ENCODE measurements around the gene FOXP1. TPM values are rescaled to one million over a fixed set of nuclear protein-coding genes. Genes with fewer than 3 reads are reported as not detected.

Gene FOXP1
- total RNA-seq, 1 experiment from 2014 or later = 2.9 TPM

- ChIA-PET POLR2A (no interaction called here), CTCF (no interaction called here)
- no peaks in the 10 kb centered on the region for H3K27me3 ChIP-seq (ENCODE audit: control insufficient read depth, insufficient read depth, low read length)
- H3K4me1 ChIP-seq (ENCODE audit: control insufficient read depth, insufficient read depth, low read length) = no peaks in the 10 kb centered on the region
- H3K9me3 ChIP-seq (ENCODE audit: control insufficient read depth, insufficient read depth, low read depth, low read length) = no peaks in the 10 kb centered on the region
- TF ChIP-seq TCF7L2 (IDR thresholded peaks at IDR 0.05; ENCODE audit: low read depth, low read length) (no peak), REST (IDR thresholded peaks at IDR 0.05; ENCODE audit: insufficient read depth in 1 of 2, low read depth in 2 of 2, low read length in 1 of 2) (no peak), POLR2AphosphoS5 (IDR thresholded peaks at IDR 0.05; ENCODE audit: low read depth, low read length) (no peak), CTCF (IDR thresholded peaks at IDR 0.05) (no peak), SIN3A (IDR thresholded peaks at IDR 0.05; ENCODE audit: borderline replicate concordance, insufficient read depth, low read depth, low read length) (no peak)
- no peak overlapping the region for H3K27ac ChIP-seq (ENCODE audit: low read length)
- DNase-seq (ENCODE audit: low read depth, low spot score) = no peak
- no TSS peak for BruUV-seq (replicated peaks)
- H3K36me3 ChIP-seq (ENCODE audit: control insufficient read depth, insufficient read depth, low read length) = no peaks in the 10 kb centered on the region
- H3K4me3 ChIP-seq (ENCODE audit: low read depth in 2 of 2, low read length in 2 of 2) = no peak overlapping the region
- no peak for ATAC-seq
- in situ Hi-C loops (cut with HindIII; ENCODE audit: low pct_unique_long_range_greater_than_20kb, low sequenced_read_pairs) = no loop called here
- intact Hi-C loops (cut with micrococcal nuclease; ENCODE audit: unreplicated experiment) = no loop called here
Measured at GRCh38 chr3:71521940-71522876, 61.3 kb downstream of the FOXP1 start.

GRCh38 chr3:71521021-71521352 lies 62.5 kb downstream of the FOXP1 start:
- no TSS peak for BruUV-seq (replicated peaks)
- no peaks in the 10 kb centered on the region for H3K4me1 ChIP-seq (ENCODE audit: control insufficient read depth, insufficient read depth, low read length)
- H3K27ac ChIP-seq (ENCODE audit: low read length) = no peak overlapping the region
- TF ChIP-seq REST (IDR thresholded peaks at IDR 0.05; ENCODE audit: insufficient read depth in 1 of 2, low read depth in 2 of 2, low read length in 1 of 2) (no peak), POLR2AphosphoS5 (IDR thresholded peaks at IDR 0.05; ENCODE audit: low read depth, low read length) (no peak), CTCF (IDR thresholded peaks at IDR 0.05) (no peak), TCF7L2 (IDR thresholded peaks at IDR 0.05; ENCODE audit: low read depth, low read length) (no peak), SIN3A (IDR thresholded peaks at IDR 0.05; ENCODE audit: borderline replicate concordance, insufficient read depth, low read depth, low read length) (no peak)
- DNase-seq (ENCODE audit: low read depth, low spot score) = no peak
- ChIA-PET POLR2A (no interaction called here), CTCF (no interaction called here)
- no peak overlapping the region for H3K4me3 ChIP-seq (ENCODE audit: low read depth in 2 of 2, low read length in 2 of 2)
- H3K36me3 ChIP-seq (ENCODE audit: control insufficient read depth, insufficient read depth, low read length) = no peaks in the 10 kb centered on the region
- in situ Hi-C loops (cut with HindIII; ENCODE audit: low pct_unique_long_range_greater_than_20kb, low sequenced_read_pairs) = no loop called here
- no peak for ATAC-seq
- no peaks in the 10 kb centered on the region for H3K9me3 ChIP-seq (ENCODE audit: control insufficient read depth, insufficient read depth, low read depth, low read length)
- intact Hi-C loops (cut with micrococcal nuclease; ENCODE audit: unreplicated experiment) = no loop called here
- no peaks in the 10 kb centered on the region for H3K27me3 ChIP-seq (ENCODE audit: control insufficient read depth, insufficient read depth, low read length)

All from Panc1 (cell line).